Activated CD4-positive, CD25-positive, alpha-beta regulatory T cell treated with anti-CD3 and anti-CD28 coated beads, Interleukin-2, amount 50 U/mL, for 24 hours (primary cell): Measurements from ENCODE around the gene PCSK6.

ENCODE experiments used
- ATAC-seq, 2 donors: fragments of 150-1000 bp; cut with Tn5 transposase; one replicate each; pipeline ENCODE4 v1.10.0; 2021; ENCODE audit warnings: mild to moderate bottlenecking in 1 of 2, moderate library complexity in 1 of 2

The PCSK6 gene

GRCh38 chr15:101445562-101446517, 43.7 kb downstream of the PCSK6 start:
- no peak for ATAC-seq

GRCh38 chr15:101444807-101445508, 44.5 kb downstream of the PCSK6 start:
- no peak for ATAC-seq

DNA sequence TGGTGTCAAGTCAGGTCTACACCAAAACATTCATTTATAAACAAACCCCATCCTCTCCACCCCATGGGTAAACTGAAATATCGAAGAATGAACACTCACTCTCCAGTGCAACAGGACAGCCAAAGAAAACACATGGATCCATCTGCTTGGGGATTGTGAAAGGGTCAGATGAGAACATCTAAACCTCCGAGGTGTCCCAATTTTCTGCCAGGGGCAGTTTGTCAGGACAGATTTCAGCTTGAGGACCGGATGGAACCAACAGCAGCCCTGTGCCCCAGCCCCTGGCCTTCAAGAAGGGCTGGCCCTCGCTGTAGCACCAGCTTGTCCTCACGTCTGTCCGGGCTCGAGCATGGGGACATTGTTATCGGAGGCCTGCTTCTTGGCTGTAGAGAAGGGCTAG, 45.5 kb downstream of the PCSK6 start:
- no peak for ATAC-seq

GRCh38 chr15:101442272-101442671, 47.2 kb downstream of the PCSK6 start:
- ATAC-seq, result no peak

DNA sequence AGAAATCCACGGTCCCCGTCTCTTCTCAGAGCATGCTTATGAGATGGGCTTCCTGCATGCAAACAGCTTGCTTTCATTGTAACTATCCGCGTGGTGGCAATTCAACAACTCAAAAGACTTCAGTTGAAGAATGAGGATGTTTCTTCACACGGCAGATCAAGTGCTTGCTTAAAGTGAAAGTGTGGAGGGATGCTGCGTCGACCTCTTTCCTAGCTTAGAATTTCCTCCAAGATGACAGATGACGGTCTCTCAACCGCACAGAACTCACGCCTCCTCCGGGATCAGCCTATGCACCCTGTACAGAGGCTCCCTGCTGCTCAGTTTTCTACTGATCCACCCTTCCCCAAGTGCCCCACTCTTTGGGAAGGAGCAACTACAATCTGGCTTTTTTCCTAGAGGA, 47.8 kb downstream of the PCSK6 start:
- no peak for ATAC-seq

DNA sequence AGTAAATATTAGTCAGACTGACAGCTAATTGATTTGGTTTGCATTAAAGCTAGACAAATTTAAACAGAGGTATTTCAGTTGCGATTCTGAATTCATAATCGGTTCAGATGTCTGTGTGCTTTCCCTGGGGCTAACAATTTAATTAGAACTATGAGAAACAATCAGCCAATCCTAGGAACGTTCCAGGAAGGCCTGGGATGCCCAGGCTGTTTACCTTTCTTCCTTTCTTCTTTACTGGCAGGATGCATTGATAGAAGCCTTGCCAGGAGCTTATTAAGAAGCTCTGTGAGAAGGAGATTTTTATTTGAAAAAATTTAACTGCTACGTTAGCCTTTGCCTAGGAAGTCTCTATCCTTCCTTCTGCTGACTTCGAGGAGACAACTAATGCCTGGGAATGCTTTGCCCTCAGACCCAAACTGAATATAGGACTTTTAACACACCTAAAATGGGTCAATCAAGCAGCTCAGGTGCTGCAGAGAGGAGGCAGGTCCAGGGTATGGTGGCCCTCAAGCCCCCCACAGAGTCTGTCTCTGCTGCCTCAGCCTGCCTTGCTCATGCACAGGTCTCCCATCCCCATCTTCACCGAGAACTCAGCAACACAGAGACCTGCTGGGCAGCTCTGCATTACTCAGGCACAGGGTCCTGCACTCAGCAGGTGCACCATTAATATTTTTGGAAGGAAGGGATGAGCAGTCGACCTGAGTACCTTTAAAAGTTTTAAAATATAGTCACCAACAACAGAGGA, 48.5 kb downstream of the PCSK6 start:
- ATAC-seq, result no peak

DNA sequence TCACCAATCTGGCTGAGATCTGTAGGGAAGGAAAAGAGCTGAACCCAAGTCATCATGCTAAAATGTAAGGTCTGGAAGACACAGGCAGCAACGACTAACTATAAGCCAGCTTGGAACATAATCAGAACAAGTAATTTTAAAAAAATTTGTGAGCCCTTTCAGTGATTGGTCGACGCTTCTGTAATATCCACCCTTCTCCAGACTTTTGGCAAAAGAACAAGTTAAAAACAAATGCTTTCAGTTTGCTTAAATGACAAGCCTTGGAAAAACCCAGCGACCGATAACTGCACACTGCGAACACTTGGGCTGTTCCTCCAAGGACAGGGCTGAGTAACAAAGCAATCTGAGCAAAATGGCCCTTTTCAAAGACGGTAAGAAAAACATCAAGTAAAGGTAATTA, 49.6 kb downstream of the PCSK6 start:
- no peak for ATAC-seq

- no peak for ATAC-seq
These were observed 50.1 kb downstream of the PCSK6 start for GRCh38 chr15:101439285-101439919.

GRCh38 chr15:101438482-101439284, 50.8 kb downstream of the PCSK6 start:
- ATAC-seq, result no peak

DNA sequence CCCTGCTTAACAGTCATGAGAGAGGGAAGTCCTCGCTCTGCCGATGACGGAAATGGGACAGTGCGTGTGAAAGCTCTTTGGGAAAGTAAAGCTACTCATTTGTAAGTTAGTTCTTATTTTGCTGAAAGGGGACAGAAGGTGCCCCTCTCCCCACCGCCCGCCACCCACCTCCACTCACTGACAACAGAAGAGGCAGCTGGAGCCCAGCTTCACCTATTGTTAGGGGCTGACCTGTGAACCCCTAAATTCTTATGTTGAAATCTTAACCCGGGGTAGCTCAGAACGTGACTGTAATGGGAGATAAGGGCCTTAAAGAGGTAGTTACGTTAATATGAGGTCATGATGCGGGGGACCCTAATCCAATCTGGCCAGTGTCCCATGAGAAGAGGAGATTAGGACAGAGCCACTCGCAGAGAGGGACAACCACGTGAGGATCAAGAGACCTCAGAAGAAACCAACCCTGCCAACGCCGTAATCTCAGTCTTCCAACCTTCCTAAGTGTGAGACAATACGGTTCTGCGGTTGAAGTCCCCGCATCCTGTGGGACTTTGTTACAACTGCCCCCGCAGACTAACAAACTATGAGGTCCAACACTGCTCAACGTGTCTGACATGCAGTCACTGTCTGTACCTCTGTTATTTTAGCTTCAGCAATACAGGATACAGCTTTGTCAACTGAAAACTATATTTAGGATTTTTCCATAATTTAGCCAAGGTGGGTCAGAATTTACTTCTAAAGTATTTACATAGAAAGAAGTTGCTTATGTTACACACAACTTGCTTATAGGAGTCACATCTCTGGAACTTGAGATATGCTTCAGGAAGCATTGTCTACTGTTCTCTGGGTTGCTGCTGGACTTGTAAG, 51.7 kb downstream of the PCSK6 start:
- ATAC-seq, result no peak

GRCh38 chr15:101437209-101437608, 52.3 kb downstream of the PCSK6 start:
- ATAC-seq, result no peak

- ATAC-seq, result no peak
These were observed 53.0 kb downstream of the PCSK6 start for GRCh38 chr15:101436526-101436925.

- no peak for ATAC-seq
These were observed 53.7 kb downstream of the PCSK6 start for GRCh38 chr15:101435761-101436160.

GRCh38 chr15:101434032-101434920, 55.2 kb downstream of the PCSK6 start:
- no peak for ATAC-seq

DNA sequence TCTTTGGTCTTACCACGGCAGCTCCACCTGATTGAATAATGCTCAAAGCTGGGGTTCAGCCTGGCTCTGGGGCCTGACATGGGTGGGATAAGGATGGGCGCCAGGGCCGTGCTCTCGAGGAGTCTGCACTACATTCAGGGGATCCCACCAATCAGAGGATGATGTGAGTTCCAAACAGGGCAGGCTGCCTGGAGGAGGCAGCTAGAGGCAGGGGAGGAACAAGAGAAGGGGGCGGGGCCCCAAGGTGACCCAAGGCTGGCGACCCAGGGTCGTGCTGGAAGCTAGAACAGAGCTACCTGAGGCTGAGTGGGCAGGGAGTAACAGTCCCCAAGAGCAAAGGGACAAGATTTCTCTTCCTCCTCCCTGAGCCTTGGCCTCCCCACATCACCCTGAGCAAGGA, 56.1 kb downstream of the PCSK6 start:
- ATAC-seq, result no peak

DNA sequence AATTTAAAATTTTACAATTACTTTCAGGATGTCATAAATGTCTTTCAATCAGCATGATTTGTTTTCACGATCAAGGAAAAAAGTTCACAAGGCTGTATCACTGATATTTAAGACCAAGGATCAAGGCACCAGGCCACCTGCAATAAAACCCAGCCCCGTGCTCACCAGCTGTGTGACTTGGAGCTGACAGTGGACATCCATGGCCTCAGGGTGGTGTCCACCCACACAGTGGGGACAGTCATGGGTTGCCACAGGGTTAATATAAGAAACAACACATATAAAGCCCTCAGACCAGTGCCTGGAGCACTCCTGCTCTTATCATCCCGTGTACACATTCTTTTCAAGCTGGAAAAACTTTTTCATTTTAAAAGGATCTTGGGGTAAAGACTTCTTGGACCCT, 56.5 kb downstream of the PCSK6 start:
- no peak for ATAC-seq

- no peak for ATAC-seq
These were observed 57.8 kb downstream of the PCSK6 start for GRCh38 chr15:101431748-101432147.

DNA sequence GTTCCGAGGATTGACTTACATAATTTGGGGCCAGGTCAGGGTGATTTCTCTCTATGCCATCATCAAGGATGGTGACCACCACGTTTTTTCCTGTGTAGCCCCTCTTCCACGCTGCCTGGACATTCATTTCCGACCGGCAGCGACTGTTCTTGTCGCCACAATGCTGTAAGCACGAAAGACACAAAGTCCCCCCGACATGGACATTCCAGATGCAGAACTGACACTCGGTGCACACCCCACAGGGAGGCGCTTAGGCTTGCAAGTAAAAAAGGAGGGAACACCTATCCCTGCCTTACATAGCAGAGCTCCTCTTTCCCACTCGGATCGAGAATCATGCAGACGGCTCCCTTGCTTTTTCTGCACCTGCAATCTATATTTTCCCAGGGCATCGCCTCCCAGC, 58.2 kb downstream of the PCSK6 start:
- no peak for ATAC-seq

GRCh38 chr15:101429646-101430045, 59.9 kb downstream of the PCSK6 start:
- ATAC-seq, result no peak

DNA sequence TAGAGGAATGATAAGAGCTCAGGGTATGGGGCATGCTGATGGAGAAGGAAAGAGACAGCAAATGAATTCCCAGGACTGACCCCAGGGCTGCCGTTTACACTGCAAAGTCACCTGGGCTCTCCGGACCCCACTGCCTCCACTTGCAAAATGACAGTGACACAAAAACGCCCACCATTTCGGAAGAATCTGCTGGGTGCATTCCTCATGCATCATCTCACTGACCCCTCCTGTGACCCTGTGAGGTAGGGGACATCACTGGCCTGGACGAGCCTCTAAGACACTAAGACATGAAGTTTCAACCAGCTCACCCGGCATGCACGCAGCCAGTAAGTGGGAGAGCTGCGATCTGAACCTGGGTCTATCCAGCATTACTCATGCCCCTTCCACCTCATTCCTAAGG, 60.3 kb downstream of the PCSK6 start:
- ATAC-seq, result no peak
